OCI-LY3 (cell line): ENCODE results near the gene CST3.

Experiments
- CTCF ChIP-seq: fragments of 200-600, 300-600 bp; sonication (generic); IDR thresholded peaks from 2 replicates; pipeline ENCODE4 v1.5.1; 2014; ENCODE audit warnings: antibody characterized with exemption, low read length, low read depth
- EZH2phosphoT487 ChIP-seq: fragments of 200-600 bp; shearing (Covaris generic); IDR thresholded peaks from 2 replicates; pipeline ENCODE4 v1.6.1; 2018; ENCODE audit warnings: antibody characterized with exemption, mixed run types, low read depth

- TF ChIP-seq CTCF (no peak), EZH2phosphoT487 (no peak)
These were observed 14.6 kb upstream of the CST3 start for GRCh38 chr20:23652371-23652770.
